H9 (cell line): Measurements from ENCODE around the gene DLG2. TPM values are rescaled to one million over a fixed set of nuclear protein-coding genes. Genes with fewer than 3 reads are reported as not detected.

Experiments used
- DNase-seq: peaks from one replicate; pipeline ENCODE4 v3.0.0-alpha.2; 2017
- H2AFZ ChIP-seq: one replicate; pipeline ENCODE4 v1.6.1; 2013; ENCODE audit warnings: mild to moderate bottlenecking, low read length, control low read depth, moderate library complexity
- H2AK5ac ChIP-seq: 2 replicates; pipeline ENCODE4 v1.6.1; 2013; ENCODE audit warnings: low read length, control low read depth, mixed read lengths; ENCODE audit not compliant: insufficient read length
- H2BK120ac ChIP-seq: one replicate; pipeline ENCODE4 v1.6.1; 2013; ENCODE audit warnings: low read depth, mild to moderate bottlenecking, low read length, control low read depth, inconsistent platforms; ENCODE audit not compliant: poor library complexity, severe bottlenecking
- H2BK12ac ChIP-seq: 2 replicates; pipeline ENCODE4 v1.6.1; 2013; ENCODE audit warnings: low read length, control low read depth, mixed read lengths, low read depth; ENCODE audit not compliant: insufficient read length
- H2BK15ac ChIP-seq: 2 replicates; pipeline ENCODE4 v1.6.1; 2013; ENCODE audit warnings: low read depth, low read length, control low read depth
- H2BK20ac ChIP-seq: one replicate; pipeline ENCODE4 v1.6.1; 2013; ENCODE audit warnings: low read depth, mild to moderate bottlenecking, low read length, control low read depth, inconsistent platforms; ENCODE audit not compliant: poor library complexity, severe bottlenecking
- H2BK5ac ChIP-seq: 2 replicates; pipeline ENCODE4 v1.6.1; 2013; ENCODE audit warnings: low read length, control low read depth, mixed read lengths; ENCODE audit not compliant: insufficient read length
- H3K14ac ChIP-seq: 2 replicates; pipeline ENCODE4 v1.6.1; 2013; ENCODE audit warnings: low read length, control low read depth; ENCODE audit not compliant: insufficient read depth
- H3K18ac ChIP-seq: 2 replicates; pipeline ENCODE4 v1.6.1; 2013; ENCODE audit warnings: low read depth, mild to moderate bottlenecking, mixed read lengths, low read length, control low read depth; ENCODE audit not compliant: insufficient read length
- H3K23ac ChIP-seq: 2 replicates; pipeline ENCODE4 v1.6.1; 2013; ENCODE audit warnings: low read length, control low read depth, mixed read lengths, low read depth; ENCODE audit not compliant: insufficient read length
- H3K23me2 ChIP-seq: 2 replicates; pipeline ENCODE4 v1.6.1; 2013; ENCODE audit warnings: low read depth, mild to moderate bottlenecking, mixed read lengths, low read length, control low read depth; ENCODE audit not compliant: insufficient read length, poor library complexity, severe bottlenecking
- H3K27ac ChIP-seq: 2 replicates; pipeline ENCODE4 v1.5.1; 2013; ENCODE audit warnings: low read length, control low read depth, mixed read lengths, low read depth; ENCODE audit not compliant: insufficient read length
- H3K27me3 ChIP-seq: 2 replicates; pipeline ENCODE4 v1.6.1; 2013; ENCODE audit warnings: low read length, control low read depth, inconsistent platforms; ENCODE audit not compliant: insufficient read depth
- H3K4ac ChIP-seq: 2 replicates; pipeline ENCODE4 v1.6.1; 2013; ENCODE audit warnings: low read depth, mild to moderate bottlenecking, control low read depth, inconsistent platforms, low read length, moderate library complexity
- H3K4me1 ChIP-seq: 2 replicates; pipeline ENCODE4 v1.6.1; 2013; ENCODE audit warnings: low read length, control low read depth, inconsistent platforms; ENCODE audit not compliant: insufficient read depth
- H3K4me2 ChIP-seq: 2 replicates; pipeline ENCODE4 v1.6.1; 2013; ENCODE audit warnings: low read length, control low read depth, mixed read lengths; ENCODE audit not compliant: insufficient read length, insufficient read depth
- H3K56ac ChIP-seq: 2 replicates; pipeline ENCODE4 v1.6.1; 2013; ENCODE audit warnings: low read depth, mild to moderate bottlenecking, mixed read lengths, low read length, control low read depth; ENCODE audit not compliant: insufficient read length
- H3K79me1 ChIP-seq: 2 replicates; pipeline ENCODE4 v1.6.1; 2013; ENCODE audit warnings: low read depth, mild to moderate bottlenecking, moderate library complexity, low read length, control low read depth, inconsistent platforms; ENCODE audit not compliant: insufficient read depth, poor library complexity, severe bottlenecking
- H3K79me2 ChIP-seq: 2 replicates; pipeline ENCODE4 v1.6.1; 2013; ENCODE audit warnings: low read length, control low read depth, inconsistent platforms; ENCODE audit not compliant: insufficient read depth
- H3K9ac ChIP-seq: 2 replicates; pipeline ENCODE4 v1.6.1; 2013; ENCODE audit warnings: low read length, control low read depth, mixed read lengths; ENCODE audit not compliant: insufficient read length; ENCODE audit errors: extremely low read depth
- H3K9me3 ChIP-seq: one replicate; pipeline ENCODE4 v1.6.1; 2013; ENCODE audit warnings: low read depth, low read length, inconsistent platforms; ENCODE audit not compliant: control insufficient read depth
- H3T11ph ChIP-seq: one replicate; pipeline ENCODE4 v1.6.1; 2013; ENCODE audit warnings: mild to moderate bottlenecking, low read length, control low read depth, inconsistent platforms
- H4K20me1 ChIP-seq: one replicate; pipeline ENCODE4 v1.6.1; 2013; ENCODE audit not compliant: control insufficient read depth, insufficient read length, insufficient read depth
- H4K5ac ChIP-seq: 2 replicates; pipeline ENCODE4 v1.6.1; 2013; ENCODE audit warnings: low read depth, mild to moderate bottlenecking, mixed read lengths, low read length, control low read depth; ENCODE audit not compliant: insufficient read length
- H4K8ac ChIP-seq: replicated peaks from 2 replicates; pipeline ENCODE4 v1.6.1; 2013; ENCODE audit warnings: low read length, control low read depth, mixed read lengths, low read depth; ENCODE audit not compliant: insufficient read length
- H4K91ac ChIP-seq: 2 replicates; pipeline ENCODE4 v1.6.1; 2013; ENCODE audit warnings: low read depth, mild to moderate bottlenecking, moderate library complexity, mixed read lengths, low read length, control low read depth; ENCODE audit not compliant: insufficient read length
- H3K27ac Mint-ChIP-seq, 3 experiments: 2 replicates in 2 of 3; 3 replicates in 1 of 3; pipeline ENCODE4 v1.8.0; 2020 to 2021; ENCODE audit warnings: mixed read lengths in 3 of 3, mild to moderate bottlenecking in 1 of 3, moderate library complexity in 1 of 3
- H3K27me3 Mint-ChIP-seq: 2 replicates; pipeline ENCODE4 v1.8.0; 2021; ENCODE audit warnings: low read depth, mild to moderate bottlenecking, moderate library complexity, mixed read lengths
- H3K36me3 Mint-ChIP-seq, 3 experiments: 2 replicates in 2 of 3; 3 replicates in 1 of 3; pipeline ENCODE4 v1.8.0; 2020 to 2021; ENCODE audit warnings: low read depth in 3 of 3, mixed read lengths in 3 of 3; ENCODE audit not compliant: insufficient read depth in 1 of 3
- H3K4me1 Mint-ChIP-seq, 2 experiments: 2 replicates each; pipeline ENCODE4 v1.8.0; 2020; ENCODE audit warnings: mixed read lengths in 2 of 2
- H3K4me3 Mint-ChIP-seq, 2 experiments: 2 replicates in 1 of 2; 3 replicates in 1 of 2; pipeline ENCODE4 v1.8.0; 2020 to 2021; ENCODE audit warnings: mild to moderate bottlenecking in 2 of 2, mixed read lengths in 2 of 2, moderate library complexity in 1 of 2
- H3K9me3 Mint-ChIP-seq, 2 experiments: 2 replicates in 1 of 2; 3 replicates in 1 of 2; pipeline ENCODE4 v1.8.0; 2020; ENCODE audit warnings: mild to moderate bottlenecking in 2 of 2, mixed read lengths in 2 of 2, moderate library complexity in 1 of 2
- CTCF ChIP-seq: fragments of 200-600 bp; sonication (generic); conservative IDR thresholded peaks from 3 replicates; pipeline ENCODE4 v1.8.0; 2021; ENCODE audit warnings: antibody characterized with exemption, mild to moderate bottlenecking
- WGBS: extraction: QIAGEN DNeasy Blood & Tissue Kit; methylation state at CpG from one replicate; pipeline ENCODE4 v1.1.7; 2013; ENCODE audit warnings: missing lambda C conversion rate, low lambda C conversion rate, mixed read lengths; ENCODE audit not compliant: insufficient read length; ENCODE audit errors: extremely low coverage; 5-methylcytosine and 5-hydroxymethylcytosine counted together
- total RNA-seq: library from RNA; stranded (reverse); gene quantifications from 2 replicates; pipeline ENCODE4 v1.2.1, GENCODE V29; 2021

Gene DLG2
- total RNA-seq, 1 experiment from 2014 or later: 8.0 TPM

- Histone ChIP-seq H3K23me2 (no peaks in the 10 kb centered on the region), H4K91ac (no peak overlapping the region), H3K27me3 (no peaks in the 10 kb centered on the region), H4K8ac (no peak overlapping the region), H3K27ac (no peak overlapping the region), H2BK5ac (no peak overlapping the region), H3K4ac (no peak overlapping the region), H3K18ac (no peak overlapping the region), H4K5ac (no peak overlapping the region), H3K23ac (no peak overlapping the region), H2AK5ac (no peak overlapping the region), H3K56ac (no peak overlapping the region), H2BK12ac (no peak overlapping the region), H3K9me3 (no peaks in the 10 kb centered on the region), H2AFZ (no peak overlapping the region), H4K20me1 (no peaks in the 10 kb centered on the region), H2BK20ac (no peak overlapping the region), H3K4me2 (no peak overlapping the region), H3K9ac (no peak overlapping the region), H3T11ph (no peak overlapping the region), H2BK120ac (no peak overlapping the region), H2BK15ac (no peak overlapping the region), H3K79me2 (no peaks in the 10 kb centered on the region), H3K4me1 (peaks cover 2% of the 10 kb centered on the region; the same call in 1 of the 2 replicates), H3K79me1 (no peaks in the 10 kb centered on the region), H3K14ac (no peak overlapping the region)
- H3K9me3 Mint-ChIP-seq: no peaks in the 10 kb centered on the region
- no peak overlapping the region for H3K27ac Mint-ChIP-seq
- peaks cover 3 to 8% of the 10 kb centered on the region in 2 experiments; a peak in 3 of 4 replicates for H3K4me1 Mint-ChIP-seq
- no peak for TF ChIP-seq CTCF
- no CpG with 5 or more reads among the region's 1 CpG for WGBS
- no peaks in the 10 kb centered on the region for H3K27me3 Mint-ChIP-seq
- no peak for DNase-seq
- H3K4me3 Mint-ChIP-seq: no peak overlapping the region
- no peaks in the 10 kb centered on the region for H3K36me3 Mint-ChIP-seq
Measured at GRCh38 chr11:83528225-83528624, 2098.9 kb downstream of the DLG2 start.
